ENCODE measurements around the gene PRKCA.

PRKCA gene

DNA sequence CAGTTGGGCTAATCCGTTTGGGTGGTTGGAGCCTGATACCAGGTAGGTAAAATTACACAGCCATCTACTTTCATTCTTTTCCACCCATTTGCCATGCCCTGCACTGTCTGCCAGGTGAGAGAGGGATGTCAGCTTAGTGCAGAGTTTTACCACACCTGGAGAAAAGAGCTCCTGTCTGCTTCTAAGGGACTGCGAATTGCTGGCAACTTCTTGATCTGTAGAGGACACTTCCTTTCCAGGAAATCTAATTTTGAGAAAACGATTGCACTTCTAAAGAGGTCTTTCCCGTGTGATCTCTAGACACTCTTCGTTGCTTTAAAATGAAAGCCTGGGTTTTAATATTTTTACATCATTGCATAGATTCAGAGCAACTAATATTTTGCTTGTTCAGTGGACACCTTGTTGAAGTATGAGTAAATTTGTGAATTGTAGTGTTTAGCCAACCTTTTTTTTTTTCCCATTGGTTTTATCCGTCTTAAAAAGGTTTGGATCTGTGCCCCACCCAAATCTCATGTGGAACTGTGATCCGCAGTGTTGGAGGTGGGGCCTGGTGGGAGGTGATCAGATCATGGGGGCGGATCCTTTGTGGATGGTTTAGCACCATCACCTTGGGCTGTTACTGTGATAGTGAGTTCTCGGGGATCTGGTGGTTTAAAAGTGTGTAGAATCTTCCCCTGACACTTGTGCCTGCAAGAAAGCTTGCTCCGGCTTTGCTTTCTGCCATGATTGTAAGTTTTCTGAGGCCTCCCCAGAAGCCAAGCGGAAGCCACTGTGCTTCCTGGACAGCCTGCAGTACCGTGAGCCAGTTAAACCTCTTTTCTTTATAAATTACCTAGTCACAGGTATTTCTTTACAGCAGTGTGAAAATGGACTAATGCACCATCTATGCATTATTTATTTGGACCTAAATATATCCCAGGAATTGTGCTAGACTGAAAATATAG, 104.6 kb downstream of the PRKCA start:
- no peak overlapping the region for H3K9ac ChIP-seq (ENCODE audit: low read length)
- no peak for TF ChIP-seq EZH2phosphoT487 (IDR thresholded peaks at IDR 0.05; ENCODE audit: low read depth)
- TF ChIP-seq, protein P1, sequence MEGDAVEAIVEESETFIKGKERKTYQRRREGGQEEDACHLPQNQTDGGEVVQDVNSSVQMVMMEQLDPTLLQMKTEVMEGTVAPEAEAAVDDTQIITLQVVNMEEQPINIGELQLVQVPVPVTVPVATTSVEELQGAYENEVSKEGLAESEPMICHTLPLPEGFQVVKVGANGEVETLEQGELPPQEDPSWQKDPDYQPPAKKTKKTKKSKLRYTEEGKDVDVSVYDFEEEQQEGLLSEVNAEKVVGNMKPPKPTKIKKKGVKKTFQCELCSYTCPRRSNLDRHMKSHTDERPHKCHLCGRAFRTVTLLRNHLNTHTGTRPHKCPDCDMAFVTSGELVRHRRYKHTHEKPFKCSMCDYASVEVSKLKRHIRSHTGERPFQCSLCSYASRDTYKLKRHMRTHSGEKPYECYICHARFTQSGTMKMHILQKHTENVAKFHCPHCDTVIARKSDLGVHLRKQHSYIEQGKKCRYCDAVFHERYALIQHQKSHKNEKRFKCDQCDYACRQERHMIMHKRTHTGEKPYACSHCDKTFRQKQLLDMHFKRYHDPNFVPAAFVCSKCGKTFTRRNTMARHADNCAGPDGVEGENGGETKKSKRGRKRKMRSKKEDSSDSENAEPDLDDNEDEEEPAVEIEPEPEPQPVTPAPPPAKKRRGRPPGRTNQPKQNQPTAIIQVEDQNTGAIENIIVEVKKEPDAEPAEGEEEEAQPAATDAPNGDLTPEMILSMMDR (IDR thresholded peaks at IDR 0.05; ENCODE audit: low read depth, low read length): no peak
- H3K4me1 ChIP-seq (ENCODE audit: low read length): no peaks in the 10 kb centered on the region
- H3K4me3 ChIP-seq (ENCODE audit: low read length): no peak overlapping the region
- H3K36me3 ChIP-seq (replicated peaks; ENCODE audit: low read depth, low read length): no peaks in the 10 kb centered on the region
- no peak overlapping the region for H2AFZ ChIP-seq (ENCODE audit: low read depth, low read length)
- no peak overlapping the region for H3K27ac ChIP-seq (ENCODE audit: low read length)
- H3K79me2 ChIP-seq (ENCODE audit: low read length): no peaks in the 10 kb centered on the region
- H3K9me3 ChIP-seq (ENCODE audit: insufficient read depth, low read length): no peaks in the 10 kb centered on the region
- H3K4me2 ChIP-seq (ENCODE audit: low read length): no peak overlapping the region
- no peaks in the 10 kb centered on the region for H4K20me1 ChIP-seq (ENCODE audit: insufficient read depth, low read length)
- H3K27me3 ChIP-seq (ENCODE audit: low read depth, low read length): peaks cover 15% of the 10 kb centered on the region

DNA sequence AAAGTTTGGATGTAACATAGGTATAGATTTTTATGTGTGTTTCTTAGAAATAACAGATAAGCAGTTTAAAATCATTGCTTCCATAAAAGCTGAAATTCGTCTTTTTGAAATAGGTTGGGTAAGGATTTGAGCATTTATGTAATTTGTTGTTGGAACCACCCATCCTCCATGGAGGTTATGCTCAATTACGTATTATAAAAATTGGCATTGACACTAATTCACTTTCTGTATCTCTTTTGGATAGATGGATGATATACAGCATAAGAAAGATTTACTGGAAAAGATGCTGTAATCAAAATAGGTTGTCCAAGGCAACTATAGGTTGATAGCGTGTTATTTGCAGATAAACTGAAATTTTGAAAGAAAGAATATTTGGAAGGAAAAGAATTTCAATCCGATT, 105.5 kb downstream of the PRKCA start:
- Histone ChIP-seq H3K4me2 (ENCODE audit: low read length) (no peak overlapping the region), H4K20me1 (ENCODE audit: insufficient read depth, low read length) (no peaks in the 10 kb centered on the region)
- TF ChIP-seq, protein P1 (IDR thresholded peaks at IDR 0.05; ENCODE audit: low read depth, low read length): no peak
- TF ChIP-seq EZH2phosphoT487 (IDR thresholded peaks at IDR 0.05; ENCODE audit: low read depth): no peak

DNA sequence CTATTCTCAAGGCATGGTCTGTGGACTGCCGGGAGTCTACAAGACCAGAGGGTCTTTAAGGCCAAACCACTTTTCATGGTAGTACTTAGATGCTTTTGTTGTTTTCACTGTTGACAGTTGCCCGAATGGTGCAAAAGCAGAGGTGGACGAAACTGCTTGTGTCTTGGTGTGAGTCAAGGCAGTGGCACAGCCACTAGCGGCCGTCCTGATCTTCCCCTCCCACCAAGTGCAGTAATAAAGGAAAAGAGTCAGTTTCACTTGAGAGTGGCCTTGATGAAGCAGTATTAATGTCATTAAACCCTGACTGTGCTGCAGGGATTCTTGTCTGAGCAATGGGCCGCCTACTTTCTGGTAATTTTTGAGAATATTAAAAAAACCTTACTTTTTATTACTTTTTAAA, 109.1 kb downstream of the PRKCA start:
- Histone ChIP-seq H4K20me1 (ENCODE audit: insufficient read depth, low read length) (no peaks in the 10 kb centered on the region), H3K27ac (ENCODE audit: low read length) (no peak overlapping the region), H3K9ac (ENCODE audit: low read length) (no peak overlapping the region), H3K36me3 (replicated peaks; ENCODE audit: low read depth, low read length) (no peaks in the 10 kb centered on the region), H3K9me3 (ENCODE audit: insufficient read depth, low read length) (no peaks in the 10 kb centered on the region), H3K4me2 (ENCODE audit: low read length) (no peak overlapping the region), H3K4me1 (ENCODE audit: low read length) (no peaks in the 10 kb centered on the region), H3K79me2 (ENCODE audit: low read length) (no peaks in the 10 kb centered on the region), H3K4me3 (ENCODE audit: low read length) (no peak overlapping the region), H2AFZ (ENCODE audit: low read depth, low read length) (no peak overlapping the region), H3K27me3 (ENCODE audit: low read depth, low read length) (no peaks in the 10 kb centered on the region)
- TF ChIP-seq, protein P1 (IDR thresholded peaks at IDR 0.05; ENCODE audit: low read depth, low read length): no peak
- TF ChIP-seq EZH2phosphoT487 (IDR thresholded peaks at IDR 0.05; ENCODE audit: low read depth): no peak

More for the DNA sequence above, 105.5 kb downstream of the PRKCA start:
- Histone ChIP-seq H3K27ac (ENCODE audit: low read length) (no peak overlapping the region), H3K36me3 (replicated peaks; ENCODE audit: low read depth, low read length) (no peaks in the 10 kb centered on the region), H3K27me3 (ENCODE audit: low read depth, low read length) (peaks cover 9% of the 10 kb centered on the region; the same call in 1 of the 2 replicates), H3K9ac (ENCODE audit: low read length) (no peak overlapping the region), H3K4me1 (ENCODE audit: low read length) (no peaks in the 10 kb centered on the region), H3K4me3 (ENCODE audit: low read length) (no peak overlapping the region), H2AFZ (ENCODE audit: low read depth, low read length) (no peak overlapping the region), H3K9me3 (ENCODE audit: insufficient read depth, low read length) (no peaks in the 10 kb centered on the region), H3K79me2 (ENCODE audit: low read length) (no peaks in the 10 kb centered on the region)

GRCh38 chr17:66412857-66413558, 110.6 kb downstream of the PRKCA start:
- no peak overlapping the region for H3K4me2 ChIP-seq (ENCODE audit: low read length)
- no peaks in the 10 kb centered on the region for H3K4me1 ChIP-seq (ENCODE audit: low read length)
- H3K27me3 ChIP-seq (ENCODE audit: low read depth, low read length): no peaks in the 10 kb centered on the region
- H3K79me2 ChIP-seq (ENCODE audit: low read length): no peaks in the 10 kb centered on the region
- no peak for TF ChIP-seq EZH2phosphoT487 (IDR thresholded peaks at IDR 0.05; ENCODE audit: low read depth)
- TF ChIP-seq, protein P1 (IDR thresholded peaks at IDR 0.05; ENCODE audit: low read depth, low read length): no peak
- H3K36me3 ChIP-seq (replicated peaks; ENCODE audit: low read depth, low read length): no peaks in the 10 kb centered on the region
- H4K20me1 ChIP-seq (ENCODE audit: insufficient read depth, low read length): no peaks in the 10 kb centered on the region
- H3K27ac ChIP-seq (ENCODE audit: low read length): no peak overlapping the region
- H3K9me3 ChIP-seq (ENCODE audit: insufficient read depth, low read length): no peaks in the 10 kb centered on the region
- no peak overlapping the region for H2AFZ ChIP-seq (ENCODE audit: low read depth, low read length)
- H3K9ac ChIP-seq (ENCODE audit: low read length): no peak overlapping the region
- H3K4me3 ChIP-seq (ENCODE audit: low read length): no peak overlapping the region
